HG02981 (cell line): Measurements from ENCODE around the gene QKI.
"Not testable (repeated sequence)": the region's sequence is repeated elsewhere in the genome, so short reads cannot be mapped to it uniquely, and the experiment has no call there.

ENCODE experiments used
- ATAC-seq: cut with Tn5 transposase; IDR thresholded peaks from one replicate; pipeline ENCODE4 v1.9.1; 2021; ENCODE audit warnings: mild to moderate bottlenecking, moderate library complexity; ENCODE audit not compliant: unreplicated experiment

Gene QKI

GRCh38 chr6:163413345-163414116 lies 987 bp upstream of the QKI start:
- ATAC-seq, result peak; percentile 39

GRCh38 chr6:163414946-163415619 lies 565 bp downstream of the QKI start:
- peak; percentile 3 for ATAC-seq

GRCh38 chr6:163415620-163416556 lies 1.4 kb downstream of the QKI start:
- no peak for ATAC-seq

- no peak for ATAC-seq
Measured at GRCh38 chr6:163416557-163417253, 2.2 kb downstream of the QKI start.

- ATAC-seq, result no peak
Measured at GRCh38 chr6:163417595-163417994, 3.1 kb downstream of the QKI start.

- no peak for ATAC-seq
Measured at GRCh38 chr6:163418311-163419029, 4.0 kb downstream of the QKI start.

- ATAC-seq, result no peak
Measured at GRCh38 chr6:163419413-163420288, 5.1 kb downstream of the QKI start.

- no peak for ATAC-seq
Measured at GRCh38 chr6:163420289-163420614, 5.7 kb downstream of the QKI start.

- ATAC-seq, result no peak
Measured at GRCh38 chr6:163422550-163422949, 8.0 kb downstream of the QKI start.

GRCh38 chr6:163423696-163424095 lies 9.2 kb downstream of the QKI start:
- no peak for ATAC-seq

GRCh38 chr6:163427498-163428254 lies 13.2 kb downstream of the QKI start:
- ATAC-seq, result no peak

- ATAC-seq, result no peak
Measured at GRCh38 chr6:163428373-163428772, 13.9 kb downstream of the QKI start.

GRCh38 chr6:163429858-163430448 lies 15.4 kb downstream of the QKI start:
- ATAC-seq, result no peak

- no peak for ATAC-seq
Measured at GRCh38 chr6:163432300-163432699, 17.8 kb downstream of the QKI start.

GRCh38 chr6:163433486-163433885 lies 19.0 kb downstream of the QKI start:
- ATAC-seq, result not testable (repeated sequence)

GRCh38 chr6:163435023-163435422 lies 20.5 kb downstream of the QKI start:
- ATAC-seq, result no peak

- ATAC-seq, result no peak
Measured at GRCh38 chr6:163436843-163437242, 22.3 kb downstream of the QKI start.

- no peak for ATAC-seq
Measured at GRCh38 chr6:163437466-163437865, 22.9 kb downstream of the QKI start.
